ENCODE measurements around the gene AATF.

The AATF gene

GRCh38 chr17:36942019-36942599 is 6.6 kb upstream of the AATF start:
- no peak overlapping the region for H3K4me3 ChIP-seq (ENCODE audit: low read depth, low read length)

GRCh38 chr17:36942631-36943125 is 6.1 kb upstream of the AATF start:
- no peak for DNase-seq (ENCODE audit: low read depth)
- H3K4me3 ChIP-seq (ENCODE audit: low read depth, low read length), result no peak overlapping the region
- no peak for TF ChIP-seq CTCF (IDR thresholded peaks at IDR 0.05; ENCODE audit: low read depth, low read length, missing control alignments)

More at GRCh38 chr17:36942019-36942599, 6.6 kb upstream of the AATF start:
- no peak for TF ChIP-seq CTCF (IDR thresholded peaks at IDR 0.05; ENCODE audit: low read depth, low read length, missing control alignments)
- no peak for DNase-seq (ENCODE audit: low read depth)

- DNase-seq (ENCODE audit: low read depth), result no peak
- TF ChIP-seq CTCF (IDR thresholded peaks at IDR 0.05; ENCODE audit: low read depth, low read length, missing control alignments), result no peak
- no peak overlapping the region for H3K4me3 ChIP-seq (ENCODE audit: low read depth, low read length)
Observed at GRCh38 chr17:36943250-36944191, 5.2 kb upstream of the AATF start.

GRCh38 chr17:36944553-36944952 is 4.2 kb upstream of the AATF start:
- TF ChIP-seq CTCF (IDR thresholded peaks at IDR 0.05; ENCODE audit: low read depth, low read length, missing control alignments), result no peak
- no peak overlapping the region for H3K4me3 ChIP-seq (ENCODE audit: low read depth, low read length)
- no peak for DNase-seq (ENCODE audit: low read depth)

- no peak overlapping the region for H3K4me3 ChIP-seq (ENCODE audit: low read depth, low read length)
Observed at GRCh38 chr17:36945140-36945539, 3.6 kb upstream of the AATF start.

More at GRCh38 chr17:36945140-36945539, 3.6 kb upstream of the AATF start:
- TF ChIP-seq CTCF (IDR thresholded peaks at IDR 0.05; ENCODE audit: low read depth, low read length, missing control alignments), result no peak
- no peak for DNase-seq (ENCODE audit: low read depth)
